OCI-M2 (cell line): ENCODE results near the gene GRAMD1A.
"Not testable (repeated sequence)": the region's sequence is repeated elsewhere in the genome, so short reads cannot be mapped to it uniquely, and the experiment has no call there.

Experiments used
- DNase-seq: peaks from one replicate; lab custom pipeline; 2025; ENCODE audit not compliant: unreplicated experiment; lab: John Stamatoyannopoulos, UW

Gene GRAMD1A

GRCh38 chr19:34999498-35000337 lies at the start of gene GRAMD1A:
TSS of gene GRAMD1A (plus strand) at chr19:35000323. CDS start at chr19:35000479, 156 bp downstream.
- peak; percentile 98 for DNase-seq

- DNase-seq: no peak
Measured at GRCh38 chr19:34953092-34953491, 47.0 kb upstream of the GRAMD1A start.

- no peak for DNase-seq
Measured at GRCh38 chr19:34957830-34958751, 42.0 kb upstream of the GRAMD1A start.

- DNase-seq: no peak
Measured at GRCh38 chr19:34959021-34959420, 41.1 kb upstream of the GRAMD1A start.

GRCh38 chr19:34960103-34960805 lies 39.9 kb upstream of the GRAMD1A start:
- DNase-seq: no peak

- DNase-seq: no peak
Measured at GRCh38 chr19:34960940-34961679, 39.0 kb upstream of the GRAMD1A start.

GRCh38 chr19:34961775-34962686 lies 38.1 kb upstream of the GRAMD1A start:
- peak; percentile 94 for DNase-seq

GRCh38 chr19:34962687-34963572 lies 37.2 kb upstream of the GRAMD1A start:
- DNase-seq: no peak

GRCh38 chr19:34963573-34964406 lies 36.3 kb upstream of the GRAMD1A start, which contains the start of gene ZNF792:
TSS of gene ZNF792 (minus strand) at chr19:34964229. CDS start at chr19:34963662, 567 bp downstream.
- no peak for DNase-seq

- no peak for DNase-seq
Measured at GRCh38 chr19:34964598-34964997, 35.5 kb upstream of the GRAMD1A start.

- not testable (repeated sequence) for DNase-seq
Measured at GRCh38 chr19:34965505-34965904, 34.6 kb upstream of the GRAMD1A start.

- no peak for DNase-seq
Measured at GRCh38 chr19:34967551-34967950, 32.6 kb upstream of the GRAMD1A start.

GRCh38 chr19:34969721-34970120 lies 30.4 kb upstream of the GRAMD1A start:
- DNase-seq: no peak

- not testable (repeated sequence) for DNase-seq
Measured at GRCh38 chr19:34970185-34970780, 29.8 kb upstream of the GRAMD1A start.

- no peak for DNase-seq
Measured at GRCh38 chr19:34972163-34972705, 27.9 kb upstream of the GRAMD1A start.

- DNase-seq: no peak
Measured at GRCh38 chr19:34974646-34975045, 25.5 kb upstream of the GRAMD1A start.

- no peak for DNase-seq
Measured at GRCh38 chr19:34975056-34975455, 25.1 kb upstream of the GRAMD1A start.
